Cardiac fibroblast (primary cell): Measurements from ENCODE around the gene POLA2.

Source experiments
- DNase-seq, 2 donors: peaks; one replicate each; pipeline versions ENCODE4 v3.0.0 to v3.0.0-alpha.2; 2010; ENCODE audit warnings: low read depth in 2 of 2
- H3K4me3 ChIP-seq, 2 donors: replicated peaks in 1 of 2; 1 replicate in 1 of 2; 2 replicates in 1 of 2; pipeline ENCODE4 v1.5.1; 2011; ENCODE audit warnings: low read depth in 2 of 2, low read length in 2 of 2, mild to moderate bottlenecking in 2 of 2, moderate library complexity in 1 of 2
- CTCF ChIP-seq: IDR thresholded peaks from one replicate; pipeline ENCODE4 v1.5.1; 2011; ENCODE audit warnings: low read depth, mild to moderate bottlenecking, low read length, inconsistent platforms

POLA2 gene

GRCh38 chr11:65275906-65276305 is 14.1 kb downstream of the POLA2 start:
- no peak for DNase-seq
- no peak for TF ChIP-seq CTCF
- no peak overlapping the region for H3K4me3 ChIP-seq

GRCh38 chr11:65277631-65278277 is 16.0 kb downstream of the POLA2 start:
- no peak for TF ChIP-seq CTCF
- H3K4me3 ChIP-seq, result no peak overlapping the region
- no peak for DNase-seq

- H3K4me3 ChIP-seq, result no peak overlapping the region
- TF ChIP-seq CTCF, result no peak
- DNase-seq, result peak in 1 of 2 donors; percentile 35
Observed at GRCh38 chr11:65278356-65278755, 16.6 kb downstream of the POLA2 start.

- no peak for TF ChIP-seq CTCF
- DNase-seq, result no peak
- no peak overlapping the region for H3K4me3 ChIP-seq
Observed at GRCh38 chr11:65279279-65279678, 17.5 kb downstream of the POLA2 start.

GRCh38 chr11:65279741-65280440 is 18.1 kb downstream of the POLA2 start:
- no peak for TF ChIP-seq CTCF
- peak; percentile 92 to 99 for DNase-seq
- no peak overlapping the region for H3K4me3 ChIP-seq

GRCh38 chr11:65280646-65281045 is 18.9 kb downstream of the POLA2 start:
- DNase-seq, result peak; percentile 50 to 68
- TF ChIP-seq CTCF, result no peak
- H3K4me3 ChIP-seq, result no peak overlapping the region
